ENCODE results near the gene NBAS.
"Not testable (repeated sequence)": the region's sequence is repeated elsewhere in the genome, so short reads cannot be mapped to it uniquely, and the experiment has no call there.

Gene NBAS

DNA sequence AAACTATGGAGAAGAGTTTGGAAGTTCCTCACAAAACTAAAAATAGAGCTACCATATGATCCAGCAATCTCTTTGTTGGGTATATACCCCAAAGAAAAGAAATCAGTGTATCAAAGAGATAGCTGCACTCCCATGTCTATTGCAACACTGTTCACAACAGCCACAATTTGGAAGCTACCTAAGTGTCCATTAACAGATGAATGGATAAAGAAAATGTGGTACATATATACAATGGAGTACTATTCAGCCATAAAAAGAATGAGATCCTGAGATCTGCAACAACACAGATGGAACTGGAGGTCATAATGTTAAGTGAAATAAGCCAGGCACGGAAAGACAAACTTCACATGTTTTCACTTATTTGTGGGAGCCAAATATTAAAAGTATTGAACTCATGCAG, 350.6 kb downstream of the NBAS start:
- not testable (repeated sequence) for DNase-seq (ENCODE audit: low spot score)

DNA sequence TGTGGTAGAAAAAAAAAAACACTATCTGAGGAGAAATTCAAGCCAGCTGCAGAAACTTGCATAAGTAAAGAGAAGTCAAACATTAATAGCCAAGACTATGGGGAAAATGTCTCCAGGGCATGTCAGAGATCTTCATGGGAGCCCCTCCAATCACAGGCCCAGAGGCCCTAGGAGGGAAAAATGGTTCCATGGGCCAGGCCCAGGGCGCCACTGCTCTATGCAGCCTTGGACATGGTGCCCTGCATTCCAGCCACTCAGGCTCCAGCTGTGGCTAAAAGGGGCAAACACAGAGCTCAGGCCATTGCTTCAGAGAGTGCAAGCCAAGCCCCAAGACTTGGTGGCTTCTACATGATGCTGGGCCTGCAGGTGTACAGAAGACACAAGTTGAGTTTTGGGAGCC, 354.7 kb downstream of the NBAS start:
- no peak for DNase-seq (ENCODE audit: low spot score)

DNA sequence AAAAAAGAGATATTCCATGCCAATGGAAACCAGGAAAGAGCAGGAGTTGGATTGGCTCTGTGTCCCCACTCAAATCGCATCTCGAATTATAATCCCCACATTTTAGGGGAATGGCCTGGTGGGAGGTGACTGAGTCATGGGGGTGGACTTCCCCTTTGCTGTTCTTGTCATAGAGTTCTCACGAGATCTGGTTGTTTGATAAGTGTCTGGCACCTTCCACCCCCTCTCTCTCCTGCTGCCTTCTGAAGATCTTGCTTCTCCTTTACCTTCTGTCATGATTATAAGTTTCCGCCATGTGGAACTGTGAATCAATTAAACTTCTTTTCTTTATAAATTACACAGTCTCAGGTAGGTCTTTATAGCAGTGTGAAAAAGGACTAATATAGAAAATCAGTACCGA, 355.6 kb downstream of the NBAS start:
- DNase-seq (ENCODE audit: low spot score), result no peak

DNA sequence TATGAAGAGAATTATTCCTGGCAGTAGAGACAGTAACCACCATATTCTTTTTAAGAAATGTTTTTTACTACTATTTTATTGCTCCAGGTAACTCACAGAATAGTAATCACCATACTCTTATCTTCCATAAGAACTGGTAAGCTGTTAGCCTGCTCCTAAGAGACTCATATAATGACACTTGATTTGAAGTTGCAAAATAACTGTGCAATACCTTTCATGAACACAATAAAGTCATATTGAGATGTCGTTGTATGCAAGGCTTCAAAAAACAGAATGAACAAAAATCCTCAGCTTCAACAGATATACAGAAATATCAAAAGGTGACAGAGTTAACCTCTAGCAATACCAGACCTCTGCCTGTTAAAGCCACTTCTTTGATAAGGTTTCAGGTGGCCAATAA, 360.1 kb downstream of the NBAS start:
- DNase-seq (ENCODE audit: low spot score), result no peak

DNA sequence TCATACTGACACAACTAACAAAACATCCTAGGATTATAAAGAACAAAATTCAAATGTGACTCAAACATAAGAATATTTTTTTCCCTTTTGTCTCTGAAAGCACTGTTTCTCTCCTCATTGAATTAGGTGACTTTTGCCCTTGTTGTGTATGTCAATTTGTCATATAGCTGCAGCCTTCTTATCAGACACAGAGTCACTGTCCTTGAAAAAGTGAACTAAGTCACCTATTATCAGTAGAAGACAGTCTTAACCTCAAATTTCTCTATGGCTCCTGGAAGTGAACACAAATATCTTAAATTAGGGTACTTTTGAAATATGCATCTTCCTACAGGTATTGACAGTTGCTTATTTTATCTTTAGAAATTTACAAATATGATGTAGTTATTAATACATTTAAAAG, 360.6 kb downstream of the NBAS start:
- DNase-seq (ENCODE audit: low spot score), result no peak

DNA sequence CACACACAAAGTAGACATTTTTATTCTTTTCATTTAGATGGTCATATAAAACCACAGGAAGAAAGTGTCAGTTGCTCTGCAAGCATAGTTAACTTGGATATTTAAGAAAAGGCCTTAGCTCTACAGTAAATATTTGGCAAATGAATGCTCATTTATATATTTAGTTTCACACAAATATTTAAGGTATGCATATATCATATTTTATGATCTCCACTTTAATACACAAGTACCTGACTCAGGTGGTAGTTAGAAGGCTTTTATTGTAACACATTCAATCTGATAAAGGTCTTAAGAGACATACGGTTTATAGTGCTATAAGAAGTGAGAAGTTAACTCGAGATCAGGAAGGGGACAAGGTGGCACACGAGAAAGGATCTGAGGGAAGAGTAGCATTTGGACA, 363.1 kb downstream of the NBAS start:
- no peak for DNase-seq (ENCODE audit: low spot score)

DNA sequence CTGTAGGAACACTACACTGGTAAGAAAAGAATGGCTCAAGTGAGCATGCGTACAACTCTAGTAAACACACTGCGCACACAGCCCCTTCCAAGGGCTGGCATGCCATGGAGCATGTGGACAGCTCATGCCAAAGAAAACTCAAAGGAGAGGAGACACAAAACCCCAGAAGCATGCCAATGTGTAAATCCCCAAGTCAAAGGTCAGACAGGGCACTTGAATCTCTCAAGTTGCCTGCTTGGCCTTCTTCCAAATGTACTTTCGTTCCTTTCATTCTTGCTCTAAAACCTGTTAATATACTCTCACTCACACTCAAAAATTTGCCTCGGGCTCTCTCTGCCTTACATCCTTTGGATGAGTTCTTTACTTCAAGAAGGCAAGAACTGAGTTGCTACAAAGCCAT, 365.3 kb downstream of the NBAS start:
- DNase-seq (ENCODE audit: low spot score), result no peak

DNA sequence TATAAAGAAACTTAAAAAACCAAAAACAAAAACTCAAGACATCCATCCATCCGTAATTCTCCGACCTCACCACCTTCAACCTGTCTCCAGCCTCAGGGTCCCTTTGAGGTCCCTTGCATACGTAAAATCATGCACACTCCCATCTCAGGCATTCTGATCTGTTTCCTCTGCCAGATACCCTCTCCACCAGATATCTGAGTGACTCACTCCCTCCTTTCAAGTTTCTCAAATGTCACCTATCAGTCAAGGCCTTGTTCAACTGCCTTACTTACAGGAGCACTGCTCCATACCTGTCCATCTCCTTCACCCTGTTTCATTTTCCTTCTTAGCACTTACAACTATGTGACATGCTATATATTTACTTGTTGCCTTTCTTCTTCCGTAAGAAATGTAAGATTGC, 369.3 kb downstream of the NBAS start:
- no peak for DNase-seq (ENCODE audit: low spot score)

DNA sequence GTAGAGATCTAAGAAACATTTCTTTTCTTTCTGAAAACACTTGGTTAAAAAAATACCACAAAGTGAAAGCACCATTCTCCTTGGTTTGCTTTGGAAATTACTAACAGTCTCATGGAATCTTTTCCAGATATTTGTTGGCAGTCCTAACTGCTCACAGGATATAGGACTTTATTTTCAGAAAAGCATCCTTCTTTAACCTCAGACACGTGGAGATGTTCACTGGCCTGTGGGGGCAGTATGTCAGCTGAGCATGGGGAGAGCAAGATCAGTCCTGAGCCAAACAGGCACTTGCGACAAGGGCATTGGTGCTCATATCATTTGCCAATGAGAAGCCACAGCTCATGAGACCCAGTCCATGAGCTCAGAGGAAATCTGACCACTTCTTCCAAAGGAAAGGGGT, 371.9 kb downstream of the NBAS start:
- no peak for DNase-seq (ENCODE audit: low spot score)

DNA sequence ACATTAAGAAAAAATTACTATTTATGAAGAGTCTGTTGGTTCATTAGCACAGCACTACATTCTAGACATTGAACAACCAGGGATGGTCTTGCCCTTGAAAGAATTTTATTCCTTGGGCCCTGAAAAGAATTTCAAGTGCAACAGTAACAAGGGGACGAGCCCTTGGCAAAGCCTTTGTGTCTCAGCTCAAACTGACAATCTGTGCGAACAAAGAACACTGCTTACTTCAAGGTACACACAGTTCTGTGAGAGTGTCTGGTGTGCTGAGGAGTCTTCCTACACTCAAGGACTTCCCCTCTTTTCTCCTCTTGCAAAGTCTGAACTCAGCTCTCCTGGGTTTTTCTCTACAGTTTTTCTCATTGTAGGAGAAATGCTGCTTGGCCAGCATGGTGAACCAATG, 373.4 kb downstream of the NBAS start:
- no peak for DNase-seq (ENCODE audit: low spot score)

DNA sequence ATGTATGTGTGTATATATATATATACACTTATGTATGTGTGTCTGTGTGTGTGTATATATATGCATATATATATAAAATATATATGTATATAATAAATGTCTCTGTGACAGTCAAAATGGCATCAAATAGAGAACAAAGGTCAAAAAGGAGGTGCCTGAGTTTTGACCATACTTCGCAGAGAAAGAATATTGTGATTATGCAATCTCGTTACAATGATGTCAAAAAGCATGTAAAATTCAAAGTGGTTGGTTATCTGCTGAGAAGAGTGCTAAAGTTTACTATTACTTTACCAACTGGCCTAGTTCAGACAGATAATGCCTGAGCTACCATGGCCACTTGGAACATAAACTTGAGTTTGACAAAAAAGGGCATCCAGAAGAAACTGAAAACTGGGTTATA, 375.0 kb downstream of the NBAS start:
- no peak for DNase-seq (ENCODE audit: low spot score)

DNA sequence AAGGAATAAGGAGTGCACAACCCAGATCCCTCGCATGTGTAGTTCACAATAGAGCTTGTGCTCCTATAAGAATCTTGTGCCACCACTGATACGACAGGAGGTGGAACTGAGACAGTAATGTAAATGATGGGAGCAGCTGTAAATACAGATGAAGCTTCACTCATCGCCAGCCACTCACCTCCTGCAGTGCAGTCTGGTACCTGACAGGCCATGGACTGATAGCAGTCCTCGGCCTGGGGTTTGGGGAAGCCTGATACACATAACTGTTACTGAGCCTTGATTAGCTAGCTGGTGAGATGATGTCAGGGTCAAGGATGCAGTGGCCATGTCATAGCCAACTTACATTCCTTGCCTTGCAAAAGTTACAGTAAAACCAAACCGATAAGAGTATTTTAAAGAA, 376.6 kb downstream of the NBAS start:
- no peak for DNase-seq (ENCODE audit: low spot score)

DNA sequence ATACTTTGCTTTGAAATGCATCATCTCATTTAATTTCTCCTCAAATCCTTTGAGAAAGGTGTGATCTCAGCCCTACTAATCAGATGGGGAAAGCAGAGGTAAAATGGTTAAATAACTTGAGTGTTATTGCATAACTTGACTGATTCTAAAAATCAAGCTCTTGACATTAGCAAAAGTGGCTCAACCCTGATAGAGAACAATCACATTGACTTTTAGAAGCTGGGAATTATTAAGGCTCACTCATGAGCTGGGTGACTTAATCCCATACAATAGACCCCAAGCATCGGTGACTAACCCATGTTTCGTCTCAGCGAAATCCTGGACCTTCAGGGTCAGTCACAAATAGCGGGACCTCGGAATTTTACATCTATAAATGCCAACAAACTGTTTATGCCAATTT, 378.9 kb downstream of the NBAS start:
- DNase-seq (ENCODE audit: low spot score), result no peak

DNA sequence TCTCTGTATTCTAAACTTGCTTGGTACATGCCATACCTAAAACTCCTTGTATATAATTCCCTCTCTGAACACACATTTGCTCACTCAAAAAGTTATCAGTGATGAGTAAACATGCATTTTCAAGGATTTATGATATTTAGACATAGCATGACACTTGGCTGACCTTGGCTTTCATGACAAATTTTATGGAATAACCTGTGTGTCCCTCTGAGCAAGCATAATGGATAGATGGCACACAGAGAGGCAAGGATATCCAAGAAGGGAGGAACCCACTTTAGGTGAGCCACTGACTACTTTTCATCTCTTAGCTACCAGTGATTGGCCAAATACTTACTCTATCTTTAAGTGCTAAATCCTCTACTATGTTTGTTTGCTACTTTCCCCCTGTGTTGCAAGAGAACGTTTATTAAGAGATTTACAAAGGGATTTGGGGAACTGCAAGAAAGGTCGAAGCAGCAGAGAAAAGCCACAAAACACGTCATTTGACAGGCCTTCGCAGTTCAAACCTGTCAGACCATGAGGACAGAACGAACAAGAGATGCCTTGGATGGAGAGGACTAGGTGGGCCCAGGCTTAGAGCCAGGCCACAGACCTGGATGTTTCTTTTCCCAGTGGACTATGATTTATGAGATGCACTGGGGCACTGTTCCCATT, 379.9 kb downstream of the NBAS start:
- DNase-seq (ENCODE audit: low spot score), result no peak

DNA sequence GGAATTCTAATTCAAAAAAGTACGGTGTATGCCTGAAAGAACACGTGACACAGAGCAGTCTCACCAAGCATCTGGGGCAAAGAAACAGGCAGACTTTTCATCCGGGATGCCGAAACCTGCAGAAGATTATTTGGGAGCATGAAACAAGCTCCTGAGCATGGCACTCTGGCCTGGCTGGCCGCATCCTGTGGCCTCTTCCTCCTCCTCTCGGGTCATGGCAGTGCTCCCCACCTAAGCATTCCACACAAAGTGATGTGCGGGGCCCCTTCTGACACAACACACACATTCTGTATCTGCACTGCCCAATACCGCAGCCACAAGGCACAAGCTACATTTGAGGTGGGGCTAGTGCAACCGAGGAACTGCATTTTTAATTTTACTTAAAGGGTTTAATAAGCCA, 380.8 kb downstream of the NBAS start:
- no peak for DNase-seq (ENCODE audit: low spot score)

DNA sequence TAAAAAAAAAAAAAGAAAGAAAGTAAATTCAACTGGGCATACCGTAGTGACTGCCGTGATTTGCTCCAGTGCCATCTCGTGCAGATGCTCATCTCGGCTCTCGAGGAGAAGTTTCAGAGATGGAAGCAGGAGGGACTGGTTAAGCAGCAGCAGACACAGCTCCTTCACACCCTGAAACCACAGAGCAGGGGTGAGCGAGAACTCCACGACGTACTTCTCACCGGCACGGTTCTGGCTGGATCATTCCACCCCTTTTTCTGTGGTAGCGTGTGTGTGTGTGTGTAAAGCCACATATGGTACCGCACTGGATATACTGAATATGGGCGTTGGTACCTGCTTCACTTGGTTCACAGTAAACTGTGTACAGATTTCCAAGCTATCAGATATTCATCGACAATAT, 382.2 kb downstream of the NBAS start:
- DNase-seq (ENCODE audit: low spot score), result no peak

DNA sequence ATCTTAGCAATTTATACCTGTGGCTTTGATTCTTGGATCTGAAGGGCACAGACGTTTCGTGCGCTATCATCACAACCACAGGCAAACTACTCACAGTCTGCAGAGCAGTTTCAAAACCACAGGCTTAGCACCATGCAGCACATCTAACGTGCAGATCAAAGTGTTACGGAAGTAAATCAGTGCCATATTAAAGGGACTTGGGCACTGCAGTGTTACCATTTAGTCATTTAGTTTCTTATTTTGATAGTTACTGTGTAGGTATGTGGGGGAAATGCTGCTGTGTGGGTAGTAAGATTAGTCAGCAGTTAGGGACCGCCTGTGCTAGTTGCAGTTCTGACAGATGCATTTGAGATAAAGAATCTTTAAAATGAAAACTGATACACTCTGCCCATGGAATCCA, 384.0 kb downstream of the NBAS start:
- no peak for DNase-seq (ENCODE audit: low spot score)

DNA sequence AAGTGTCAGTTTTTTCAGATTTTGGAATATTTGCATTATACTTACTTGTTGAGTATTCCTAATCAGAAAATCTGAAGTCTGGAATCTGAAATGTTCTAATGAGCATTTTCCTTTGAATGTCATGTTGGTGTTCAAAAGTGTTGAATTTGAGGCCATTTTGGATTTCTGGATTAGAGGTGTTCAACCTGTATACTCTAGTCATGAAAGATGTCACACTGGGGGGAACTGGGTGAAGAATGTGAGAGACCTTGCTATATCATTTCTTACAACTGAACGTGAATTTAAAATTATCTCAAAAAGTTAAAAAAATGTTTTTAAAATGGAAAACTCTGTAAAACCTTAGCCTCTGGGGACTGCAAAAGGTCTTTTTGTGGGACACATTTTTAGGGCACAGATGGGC, 384.5 kb downstream of the NBAS start:
- DNase-seq (ENCODE audit: low spot score), result no peak

DNA sequence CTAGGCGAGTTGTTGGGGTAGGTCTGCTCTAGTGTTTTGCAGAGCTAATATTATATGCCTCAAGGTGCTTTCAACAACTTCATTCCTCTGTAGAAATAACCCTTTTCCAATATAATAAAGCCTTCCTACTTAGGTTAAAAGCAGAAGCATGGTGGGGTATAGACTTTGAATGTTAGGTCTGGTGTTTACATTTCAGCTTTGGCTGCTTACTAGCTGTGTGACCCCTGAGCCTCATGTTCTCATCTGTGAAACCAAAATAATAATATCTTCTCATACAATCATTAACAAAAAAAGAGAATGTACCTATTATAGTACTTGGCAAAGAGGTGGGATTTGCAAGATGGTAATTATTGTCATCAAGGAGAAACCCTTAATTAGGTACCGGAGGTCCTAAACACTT, 386.6 kb downstream of the NBAS start:
- DNase-seq (ENCODE audit: low spot score), result no peak

DNA sequence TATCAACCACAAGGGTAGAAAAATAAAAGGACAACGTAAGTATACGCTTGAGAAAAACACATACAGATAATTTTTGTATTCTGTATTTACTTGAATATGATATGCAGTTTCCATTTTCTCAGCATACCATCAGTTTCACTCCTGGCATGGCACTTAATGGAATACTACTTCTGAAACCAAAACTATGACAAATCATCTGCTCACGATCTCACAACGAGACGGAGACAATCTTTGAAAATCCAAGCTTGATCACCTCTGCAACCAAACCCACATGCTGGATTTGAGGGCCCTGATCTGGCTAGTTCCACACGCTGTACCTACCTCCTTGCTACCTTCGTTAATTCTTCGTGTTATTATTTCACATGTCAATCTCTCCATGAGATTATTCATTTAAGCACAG, 387.6 kb downstream of the NBAS start:
- DNase-seq (ENCODE audit: low spot score), result no peak

DNA sequence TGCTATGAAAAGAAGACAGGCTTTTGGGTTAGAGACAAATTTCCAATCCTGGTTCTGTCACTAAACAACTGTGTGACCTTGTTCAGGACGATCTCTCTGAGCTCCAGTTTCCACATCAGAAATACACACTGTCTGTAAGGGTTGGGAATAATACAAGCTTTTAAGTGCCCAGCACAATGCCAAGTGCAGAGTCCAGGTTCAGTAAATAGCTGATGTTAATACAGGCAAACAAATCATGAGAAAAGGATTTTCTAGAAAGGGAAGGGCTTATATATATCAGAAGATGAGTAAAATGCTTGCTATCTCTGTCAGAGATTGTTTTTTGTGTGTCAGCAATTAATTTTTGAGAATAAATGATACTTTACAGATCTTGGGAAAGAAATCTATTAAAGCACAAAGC, 388.3 kb downstream of the NBAS start:
- no peak for DNase-seq (ENCODE audit: low spot score)

DNA sequence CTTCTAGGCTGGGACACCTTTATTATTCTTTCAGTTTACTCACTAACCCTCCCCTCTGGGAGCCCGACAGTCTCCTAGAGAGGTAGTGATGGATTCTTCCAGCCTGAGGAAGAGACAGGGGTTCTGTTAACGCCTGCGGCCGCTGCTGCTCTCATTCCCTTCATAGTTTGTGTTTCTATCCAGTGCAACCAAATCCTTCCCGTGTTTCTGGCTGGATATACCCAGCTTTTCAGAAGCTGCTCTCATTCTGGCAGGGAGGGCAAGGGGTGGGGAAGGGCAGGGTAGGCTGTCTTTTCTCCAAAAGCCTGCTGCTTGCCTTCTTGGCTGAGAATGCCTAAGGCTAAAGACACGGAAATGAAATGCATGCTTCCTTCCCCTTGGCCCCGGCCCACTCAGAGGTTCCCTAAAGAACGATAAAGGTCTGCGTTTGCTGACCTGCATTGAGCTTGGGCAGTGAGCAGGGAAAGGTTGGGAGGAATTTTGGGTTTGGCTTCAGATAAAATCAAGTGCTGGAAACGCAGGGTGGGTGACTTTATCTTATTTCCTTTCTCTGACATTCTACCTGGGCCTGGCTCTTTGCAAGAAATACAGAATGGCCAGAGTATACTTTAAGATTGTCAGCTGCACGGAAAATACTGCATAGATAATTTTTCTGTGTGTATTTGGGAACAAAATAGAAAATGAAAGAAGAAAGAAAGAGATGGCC, 390.9 kb downstream of the NBAS start:
- peak; percentile 28 for DNase-seq (ENCODE audit: low spot score)

DNA sequence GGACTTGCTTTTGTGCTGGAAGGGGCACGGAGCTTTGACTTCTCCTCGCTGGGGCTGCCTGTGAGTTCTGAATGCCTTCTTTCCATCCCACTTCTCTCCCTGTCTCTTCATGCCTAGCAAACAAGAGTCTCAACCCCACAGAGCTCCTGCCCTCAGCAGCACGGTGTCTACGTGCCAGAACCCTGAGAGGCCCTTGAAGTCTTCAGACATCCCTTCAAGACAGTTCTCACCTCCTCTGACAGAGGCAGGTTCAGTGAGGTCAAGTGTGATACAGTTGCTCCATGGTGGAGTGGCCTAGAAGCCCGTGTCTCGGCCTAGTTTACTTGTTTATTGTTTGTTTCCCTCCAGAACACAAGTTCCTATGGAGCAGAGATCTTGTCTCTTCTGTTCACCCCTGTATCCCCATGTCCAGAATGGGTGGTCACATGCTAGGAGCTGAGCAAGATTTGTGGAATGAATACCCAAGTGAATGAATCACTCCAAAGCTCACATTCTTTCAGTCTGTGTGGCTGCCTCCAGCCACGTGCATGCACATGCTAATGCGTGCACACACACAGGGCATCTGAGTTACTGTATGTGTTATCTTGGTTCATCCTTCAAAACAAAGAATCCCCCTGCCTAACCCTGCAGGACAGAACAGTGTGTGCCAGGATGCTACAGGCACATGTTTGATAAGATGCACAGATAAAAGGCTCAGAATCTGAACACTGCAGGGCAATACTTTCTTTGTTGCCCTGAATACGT, 391.6 kb downstream of the NBAS start:
- peak; percentile 91 for DNase-seq (ENCODE audit: low spot score)

DNA sequence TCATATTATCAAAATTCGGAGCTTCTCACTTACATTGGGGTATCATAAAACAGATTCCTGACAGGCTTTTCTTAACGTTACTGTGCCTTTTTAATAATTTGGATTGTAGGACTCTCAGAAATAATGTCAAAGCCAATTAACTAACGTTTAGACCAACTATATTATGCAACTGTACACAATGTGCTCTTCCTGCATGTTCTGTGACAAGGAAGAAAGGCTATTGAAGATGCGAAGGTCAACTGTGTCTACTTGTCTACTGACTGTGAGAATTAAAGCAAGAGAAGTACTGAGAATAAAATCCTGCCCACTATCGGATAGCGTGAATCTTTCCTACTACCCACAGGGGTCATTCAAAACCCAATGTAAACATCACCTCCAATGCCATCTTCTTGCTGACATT, 393.0 kb downstream of the NBAS start:
- DNase-seq (ENCODE audit: low spot score), result no peak

Data from AG08396 (cell line).